HT1080 (cell line): ENCODE results near the gene AIRE. TPM values are rescaled to one million over a fixed set of nuclear protein-coding genes. Genes with fewer than 3 reads are reported as not detected.
"Not testable (repeated sequence)": the region's sequence is repeated elsewhere in the genome, so short reads cannot be mapped to it uniquely, and the experiment has no call there.

Experiments used
- DNase-seq: peaks from one replicate; pipeline ENCODE4 v3.0.0-alpha.2; 2015; ENCODE audit warnings: low read depth
- total RNA-seq: library from RNA; depleted of rRNA; stranded (reverse); fragments of >200 nt; shearing (Covaris generic); gene quantifications from 2 replicates; pipeline ENCODE4 v1.2.3, GENCODE V29; 2014

AIRE gene
- total RNA-seq, 1 experiment from 2014 or later, result not detected

GRCh38 chr21:44291078-44291935 is 5.6 kb downstream of the AIRE start:
- DNase-seq, result no peak

- DNase-seq, result no peak
These were observed 6.5 kb downstream of the AIRE start for GRCh38 chr21:44291936-44292811.

GRCh38 chr21:44292812-44293195 is 7.1 kb downstream of the AIRE start:
- no peak for DNase-seq

- no peak for DNase-seq
These were observed 8.0 kb downstream of the AIRE start for GRCh38 chr21:44293551-44294231.

- DNase-seq, result peak; percentile 31
These were observed 8.9 kb downstream of the AIRE start for GRCh38 chr21:44294391-44295162.

GRCh38 chr21:44295163-44295573 is 9.5 kb downstream of the AIRE start:
- DNase-seq, result no peak

- no peak for DNase-seq
These were observed 10.0 kb downstream of the AIRE start for GRCh38 chr21:44295646-44296045.

- DNase-seq, result no peak
These were observed 10.4 kb downstream of the AIRE start for GRCh38 chr21:44296103-44296519.

GRCh38 chr21:44296916-44297315 is 11.2 kb downstream of the AIRE start:
- DNase-seq, result no peak

- DNase-seq, result peak; percentile 71
These were observed 12.0 kb downstream of the AIRE start for GRCh38 chr21:44297525-44298290.

- no peak for DNase-seq
These were observed 12.6 kb downstream of the AIRE start for GRCh38 chr21:44298301-44298700.

- DNase-seq, result no peak
These were observed 13.4 kb downstream of the AIRE start for GRCh38 chr21:44299085-44299457.

- peak; percentile 41 for DNase-seq
These were observed 14.0 kb downstream of the AIRE start, which contains the start of gene PFKL for GRCh38 chr21:44299458-44300261. Gene PFKL, plus strand, starts transcription at chr21:44300053. Its CDS starts 53 bp downstream, at chr21:44300106.

GRCh38 chr21:44300262-44300959 is 14.7 kb downstream of the AIRE start:
- peak; percentile 43 for DNase-seq

GRCh38 chr21:44301141-44301540 is 15.5 kb downstream of the AIRE start:
- DNase-seq, result no peak

- no peak for DNase-seq
These were observed 16.3 kb downstream of the AIRE start for GRCh38 chr21:44301961-44302406.

GRCh38 chr21:44302573-44303401 is 17.1 kb downstream of the AIRE start:
- DNase-seq, result not testable (repeated sequence)
